GM23338 (cell line): Measurements from ENCODE around the gene TEX51. TPM values are rescaled to one million over a fixed set of nuclear protein-coding genes. Genes with fewer than 3 reads are reported as not detected.

Experiments used
- ATAC-seq: fragments of 200-7000 bp; cut with Tn5 transposase; 3 replicates; pipeline ENCODE4 v1.9.1; 2020
- DNase-seq: peaks from one replicate; pipeline ENCODE4 v3.0.0-alpha.2; 2015; ENCODE audit warnings: low spot score
- H2AFZ ChIP-seq: fragments of 200-600 bp; sonication (generic); 2 replicates; pipeline ENCODE4 v1.8.0; 2016; ENCODE audit warnings: antibody characterized with exemption, mild to moderate bottlenecking, moderate library complexity
- H3F3A ChIP-seq: fragments of 200-600 bp; sonication (generic); replicated peaks from 2 replicates; pipeline ENCODE4 v1.8.0; 2017; ENCODE audit warnings: antibody characterized with exemption, mixed run types, low read depth
- H3K27ac ChIP-seq: fragments of 200-600 bp; sonication (generic); 2 replicates; pipeline ENCODE4 v1.6.1; 2016; ENCODE audit warnings: low read depth
- H3K27me3 ChIP-seq: fragments of 200-600 bp; sonication (generic); 2 replicates; pipeline ENCODE4 v1.8.0; 2016; ENCODE audit warnings: mild to moderate bottlenecking, mixed run types, moderate library complexity; ENCODE audit not compliant: insufficient read depth
- H3K36me3 ChIP-seq: fragments of 200-600 bp; sonication (generic); 2 replicates; pipeline ENCODE4 v1.8.0; 2016; ENCODE audit warnings: mild to moderate bottlenecking; ENCODE audit not compliant: insufficient read depth
- H3K4me1 ChIP-seq: fragments of 200-600 bp; sonication (generic); 2 replicates; pipeline ENCODE4 v1.8.0; 2016; ENCODE audit warnings: mild to moderate bottlenecking, moderate library complexity; ENCODE audit not compliant: insufficient read depth
- H3K4me2 ChIP-seq: fragments of 200-600 bp; sonication (generic); 2 replicates; pipeline ENCODE4 v1.7.1; 2017; ENCODE audit warnings: mixed run types
- H3K4me3 ChIP-seq: fragments of 200-600 bp; sonication (generic); 2 replicates; pipeline ENCODE4 v1.6.1; 2016; ENCODE audit warnings: mixed run types
- H3K79me2 ChIP-seq: fragments of 200-600 bp; sonication (generic); replicated peaks from 2 replicates; pipeline ENCODE4 v1.8.0; 2017; ENCODE audit warnings: mild to moderate bottlenecking; ENCODE audit not compliant: insufficient read depth
- H3K9me2 ChIP-seq: fragments of 200-600 bp; sonication (generic); 2 replicates; pipeline ENCODE4 v1.8.0; 2017; ENCODE audit not compliant: insufficient read depth
- H4K20me1 ChIP-seq: fragments of 200-600 bp; sonication (generic); replicated peaks from 2 replicates; pipeline ENCODE4 v1.8.0; 2017; ENCODE audit warnings: mild to moderate bottlenecking; ENCODE audit not compliant: insufficient read depth
- H3K27ac Mint-ChIP-seq: 2 replicates; pipeline ENCODE4 v1.8.0; 2020; ENCODE audit warnings: inconsistent platforms, mild to moderate bottlenecking, moderate library complexity, mixed read lengths
- H3K27me3 Mint-ChIP-seq: 3 replicates; pipeline ENCODE4 v1.8.0; 2022; ENCODE audit warnings: low read depth, mild to moderate bottlenecking, moderate library complexity, mixed read lengths, inconsistent platforms; ENCODE audit not compliant: insufficient read depth, poor library complexity
- H3K36me3 Mint-ChIP-seq: 3 replicates; pipeline ENCODE4 v1.8.0; 2021; ENCODE audit warnings: low read depth, mild to moderate bottlenecking, inconsistent platforms, moderate library complexity, mixed read lengths
- H3K4me1 Mint-ChIP-seq: 3 replicates; pipeline ENCODE4 v1.8.0; 2020; ENCODE audit warnings: mild to moderate bottlenecking, inconsistent platforms, mixed read lengths
- H3K4me3 Mint-ChIP-seq: 3 replicates; pipeline ENCODE4 v1.8.0; 2021; ENCODE audit warnings: moderate library complexity, mild to moderate bottlenecking, inconsistent platforms, mixed read lengths
- H3K9me3 Mint-ChIP-seq: 3 replicates; pipeline ENCODE4 v1.8.0; 2020; ENCODE audit warnings: moderate library complexity, mild to moderate bottlenecking, inconsistent platforms, mixed read lengths
- CREB1 ChIP-seq: fragments of 250-450 bp; sonication (Bioruptor Pico); IDR thresholded peaks from 2 replicates; pipeline ENCODE4 v1.5.0; 2020; ENCODE audit warnings: low read depth, mild to moderate bottlenecking, moderate library complexity
- EZH2 ChIP-seq: fragments of 200-600 bp; sonication (generic); IDR thresholded peaks from one replicate; pipeline ENCODE4 v1.8.0; 2017; ENCODE audit warnings: antibody characterized with exemption, mild to moderate bottlenecking, low read depth; ENCODE audit not compliant: unreplicated experiment
- EZH2phosphoT487 ChIP-seq: fragments of 200-600 bp; sonication (generic); IDR thresholded peaks from one replicate; pipeline ENCODE4 v1.8.1; 2018; ENCODE audit warnings: antibody characterized with exemption; ENCODE audit not compliant: unreplicated experiment
- JUNB ChIP-seq: IDR thresholded peaks from one replicate; pipeline ENCODE4 v1.6.1; 2016; ENCODE audit warnings: antibody characterized with exemption; ENCODE audit not compliant: unreplicated experiment
- NANOG ChIP-seq: IDR thresholded peaks from 2 replicates; pipeline ENCODE4 v1.6.1; 2016; ENCODE audit warnings: antibody characterized with exemption, borderline replicate concordance
- POLR2AphosphoS5 ChIP-seq: IDR thresholded peaks from 2 replicates; pipeline ENCODE4 v1.6.1; 2016; ENCODE audit warnings: antibody characterized with exemption, low read depth
- STAT1 ChIP-seq: IDR thresholded peaks from one replicate; pipeline ENCODE4 v1.6.1; 2016; ENCODE audit warnings: antibody characterized with exemption; ENCODE audit not compliant: unreplicated experiment
- ZNF114 ChIP-seq: fragments of 250-450 bp; sonication (Bioruptor Pico); IDR thresholded peaks from 2 replicates; pipeline ENCODE4 v1.5.0; 2020; ENCODE audit warnings: mild to moderate bottlenecking, moderate library complexity
- ZNF331 ChIP-seq: fragments of 250-450 bp; sonication (Bioruptor Pico); IDR thresholded peaks from 2 replicates; pipeline ENCODE4 v1.5.0; 2020; ENCODE audit warnings: low read depth, mild to moderate bottlenecking, moderate library complexity
- polyA plus RNA-seq: library from polyadenylated mRNA; unstranded; fragments of >200 nt; fragmentation: Nextera tagmentation; extraction: Ambion mirVana; gene quantifications from 2 replicates; pipeline ENCODE4 v1.2.1, GENCODE V29; 2016
- total RNA-seq: library from RNA; depleted of rRNA; stranded (reverse); fragments of >200 nt; shearing (Covaris generic); gene quantifications from 2 replicates; pipeline ENCODE4 v1.2.3, GENCODE V29; 2014
- TF ChIP-seq, protein P1 (sequence below): IDR thresholded peaks from 2 replicates; pipeline ENCODE4 v1.6.1; 2016; ENCODE audit warnings: antibody characterized with exemption
- TF ChIP-seq, protein P2 (sequence below), 2 experiments: fragments of 200-600 bp in 1 of 2; sonication (generic) in 1 of 2; conservative IDR thresholded peaks; 2 replicates each; pipeline versions ENCODE4 v1.5.1 to v1.6.1; 2016 to 2017; ENCODE audit warnings: antibody characterized with exemption in 2 of 2, low read depth in 2 of 2, mild to moderate bottlenecking in 2 of 2, moderate library complexity in 1 of 2
- TF ChIP-seq, protein P3 (sequence below): IDR thresholded peaks from one replicate; pipeline ENCODE4 v1.6.1; 2018; ENCODE audit warnings: antibody characterized with exemption; ENCODE audit not compliant: unreplicated experiment

Gene TEX51
- total and polyA plus RNA-seq, 2 experiments from 2014 or later = not detected

DNA sequence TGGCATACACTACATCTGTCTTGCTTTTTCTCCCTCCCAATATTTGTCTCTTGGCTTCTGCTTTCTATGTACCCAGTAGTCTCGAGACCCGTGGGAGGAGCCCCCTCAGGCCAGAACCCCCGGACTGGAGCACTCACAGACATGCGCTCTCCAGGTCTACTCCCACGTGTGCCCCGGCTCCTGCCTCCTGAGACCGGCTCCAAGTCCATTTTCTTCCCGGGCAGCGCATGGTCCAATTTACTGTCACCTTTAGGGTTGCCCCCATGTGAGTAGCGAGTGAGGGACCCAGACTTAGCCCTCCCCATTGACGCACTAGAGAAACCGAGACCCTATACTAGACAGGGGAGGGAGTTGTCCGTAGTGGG, 11.8 kb upstream of the TEX51 start (continued):
- TF ChIP-seq ZNF331 (no peak), POLR2AphosphoS5 (no peak), NANOG (no peak), CREB1 (CRISPR knock-in tag) (no peak), JUNB (no peak), STAT1 (no peak), ZNF114 (no peak)
- TF ChIP-seq, protein P1, sequence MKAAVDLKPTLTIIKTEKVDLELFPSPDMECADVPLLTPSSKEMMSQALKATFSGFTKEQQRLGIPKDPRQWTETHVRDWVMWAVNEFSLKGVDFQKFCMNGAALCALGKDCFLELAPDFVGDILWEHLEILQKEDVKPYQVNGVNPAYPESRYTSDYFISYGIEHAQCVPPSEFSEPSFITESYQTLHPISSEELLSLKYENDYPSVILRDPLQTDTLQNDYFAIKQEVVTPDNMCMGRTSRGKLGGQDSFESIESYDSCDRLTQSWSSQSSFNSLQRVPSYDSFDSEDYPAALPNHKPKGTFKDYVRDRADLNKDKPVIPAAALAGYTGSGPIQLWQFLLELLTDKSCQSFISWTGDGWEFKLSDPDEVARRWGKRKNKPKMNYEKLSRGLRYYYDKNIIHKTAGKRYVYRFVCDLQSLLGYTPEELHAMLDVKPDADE = no peak

DNA sequence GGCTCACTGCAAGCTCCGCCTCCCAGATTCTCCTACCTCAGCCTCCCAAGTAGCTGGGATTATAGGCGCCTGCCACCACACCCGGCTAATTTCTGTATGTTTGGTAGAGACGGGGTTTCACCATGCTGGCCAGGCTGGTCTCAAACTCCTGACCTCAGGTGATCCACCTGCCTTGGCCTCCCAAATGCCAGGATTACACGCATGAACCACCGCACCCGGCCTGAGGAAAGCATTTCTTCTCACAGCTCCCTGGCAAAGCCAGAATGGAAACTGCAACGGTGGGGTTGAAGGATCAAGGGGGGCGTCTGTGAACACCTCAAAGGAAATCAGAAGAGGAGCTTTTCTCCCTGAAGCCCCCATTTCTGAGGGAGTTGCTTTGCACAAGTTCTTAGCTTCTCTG, 11.2 kb upstream of the TEX51 start:
- no peak for ATAC-seq
- Histone ChIP-seq H2AFZ (no peak overlapping the region), H3K27ac (no peak overlapping the region), H3K4me2 (no peak overlapping the region), H3K4me3 (no peak overlapping the region), H3K27me3 (peaks cover 6% of the 10 kb centered on the region; the same call in 1 of the 2 replicates), H3K4me1 (no peaks in the 10 kb centered on the region), H3K79me2 (no peaks in the 10 kb centered on the region), H3K36me3 (no peaks in the 10 kb centered on the region), H3F3A (no peaks in the 10 kb centered on the region), H3K9me2 (no peaks in the 10 kb centered on the region), H4K20me1 (no peaks in the 10 kb centered on the region)
- H3K4me1 Mint-ChIP-seq = peaks cover 4% of the 10 kb centered on the region; the same call in 1 of the 3 replicates
- H3K36me3 Mint-ChIP-seq = no peaks in the 10 kb centered on the region
- H3K9me3 Mint-ChIP-seq = no peaks in the 10 kb centered on the region
- H3K4me3 Mint-ChIP-seq = no peak overlapping the region
- TF ChIP-seq, protein P2, sequence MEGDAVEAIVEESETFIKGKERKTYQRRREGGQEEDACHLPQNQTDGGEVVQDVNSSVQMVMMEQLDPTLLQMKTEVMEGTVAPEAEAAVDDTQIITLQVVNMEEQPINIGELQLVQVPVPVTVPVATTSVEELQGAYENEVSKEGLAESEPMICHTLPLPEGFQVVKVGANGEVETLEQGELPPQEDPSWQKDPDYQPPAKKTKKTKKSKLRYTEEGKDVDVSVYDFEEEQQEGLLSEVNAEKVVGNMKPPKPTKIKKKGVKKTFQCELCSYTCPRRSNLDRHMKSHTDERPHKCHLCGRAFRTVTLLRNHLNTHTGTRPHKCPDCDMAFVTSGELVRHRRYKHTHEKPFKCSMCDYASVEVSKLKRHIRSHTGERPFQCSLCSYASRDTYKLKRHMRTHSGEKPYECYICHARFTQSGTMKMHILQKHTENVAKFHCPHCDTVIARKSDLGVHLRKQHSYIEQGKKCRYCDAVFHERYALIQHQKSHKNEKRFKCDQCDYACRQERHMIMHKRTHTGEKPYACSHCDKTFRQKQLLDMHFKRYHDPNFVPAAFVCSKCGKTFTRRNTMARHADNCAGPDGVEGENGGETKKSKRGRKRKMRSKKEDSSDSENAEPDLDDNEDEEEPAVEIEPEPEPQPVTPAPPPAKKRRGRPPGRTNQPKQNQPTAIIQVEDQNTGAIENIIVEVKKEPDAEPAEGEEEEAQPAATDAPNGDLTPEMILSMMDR (conservative IDR thresholded peaks at IDR 0.05; ENCODE audit: low read depth in 2 of 2) = no peak
- H3K27ac Mint-ChIP-seq = no peak overlapping the region
- peaks cover 6% of the 10 kb centered on the region for H3K27me3 Mint-ChIP-seq
- no peak for DNase-seq

DNA sequence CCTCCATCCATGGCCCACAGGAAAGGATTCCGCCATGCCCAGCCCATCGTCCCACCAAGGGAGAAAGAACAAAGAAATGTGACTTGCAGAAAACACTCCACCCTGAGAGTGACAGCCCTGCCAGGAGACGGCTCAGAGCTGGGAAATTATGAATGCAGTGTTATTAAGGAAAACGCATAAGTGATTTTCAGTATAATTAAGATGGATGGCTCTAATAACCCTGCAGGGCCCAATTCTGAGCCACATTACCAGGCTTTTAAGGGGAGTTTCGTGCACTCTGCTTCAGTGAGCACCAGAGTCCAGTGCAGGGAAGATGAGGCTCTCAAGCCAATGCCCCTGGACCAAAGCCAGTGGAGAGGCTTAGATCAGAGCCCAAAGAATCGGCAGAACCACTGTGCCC, 10.6 kb upstream of the TEX51 start:
- ATAC-seq (no peak), DNase-seq (no peak)
- Histone ChIP-seq H3K27me3 (peaks cover 6% of the 10 kb centered on the region; the same call in 1 of the 2 replicates), H3K4me3 (no peak overlapping the region), H3K27ac (no peak overlapping the region), H3K79me2 (no peaks in the 10 kb centered on the region), H3K36me3 (no peaks in the 10 kb centered on the region), H2AFZ (no peak overlapping the region), H3F3A (no peaks in the 10 kb centered on the region), H3K9me2 (no peaks in the 10 kb centered on the region), H3K4me2 (no peak overlapping the region), H4K20me1 (no peaks in the 10 kb centered on the region), H3K4me1 (no peaks in the 10 kb centered on the region)
- H3K36me3 Mint-ChIP-seq = no peaks in the 10 kb centered on the region
- H3K27ac Mint-ChIP-seq = no peak overlapping the region
- peaks cover 8% of the 10 kb centered on the region for H3K27me3 Mint-ChIP-seq
- H3K4me3 Mint-ChIP-seq = no peak overlapping the region
- H3K9me3 Mint-ChIP-seq = no peaks in the 10 kb centered on the region
- H3K4me1 Mint-ChIP-seq = peaks cover 4% of the 10 kb centered on the region; the same call in 1 of the 3 replicates
- no peak for TF ChIP-seq NANOG
- no peak for TF ChIP-seq EZH2
- TF ChIP-seq EZH2phosphoT487 = no peak
- TF ChIP-seq, protein P1 = no peak
- TF ChIP-seq, protein P3, sequence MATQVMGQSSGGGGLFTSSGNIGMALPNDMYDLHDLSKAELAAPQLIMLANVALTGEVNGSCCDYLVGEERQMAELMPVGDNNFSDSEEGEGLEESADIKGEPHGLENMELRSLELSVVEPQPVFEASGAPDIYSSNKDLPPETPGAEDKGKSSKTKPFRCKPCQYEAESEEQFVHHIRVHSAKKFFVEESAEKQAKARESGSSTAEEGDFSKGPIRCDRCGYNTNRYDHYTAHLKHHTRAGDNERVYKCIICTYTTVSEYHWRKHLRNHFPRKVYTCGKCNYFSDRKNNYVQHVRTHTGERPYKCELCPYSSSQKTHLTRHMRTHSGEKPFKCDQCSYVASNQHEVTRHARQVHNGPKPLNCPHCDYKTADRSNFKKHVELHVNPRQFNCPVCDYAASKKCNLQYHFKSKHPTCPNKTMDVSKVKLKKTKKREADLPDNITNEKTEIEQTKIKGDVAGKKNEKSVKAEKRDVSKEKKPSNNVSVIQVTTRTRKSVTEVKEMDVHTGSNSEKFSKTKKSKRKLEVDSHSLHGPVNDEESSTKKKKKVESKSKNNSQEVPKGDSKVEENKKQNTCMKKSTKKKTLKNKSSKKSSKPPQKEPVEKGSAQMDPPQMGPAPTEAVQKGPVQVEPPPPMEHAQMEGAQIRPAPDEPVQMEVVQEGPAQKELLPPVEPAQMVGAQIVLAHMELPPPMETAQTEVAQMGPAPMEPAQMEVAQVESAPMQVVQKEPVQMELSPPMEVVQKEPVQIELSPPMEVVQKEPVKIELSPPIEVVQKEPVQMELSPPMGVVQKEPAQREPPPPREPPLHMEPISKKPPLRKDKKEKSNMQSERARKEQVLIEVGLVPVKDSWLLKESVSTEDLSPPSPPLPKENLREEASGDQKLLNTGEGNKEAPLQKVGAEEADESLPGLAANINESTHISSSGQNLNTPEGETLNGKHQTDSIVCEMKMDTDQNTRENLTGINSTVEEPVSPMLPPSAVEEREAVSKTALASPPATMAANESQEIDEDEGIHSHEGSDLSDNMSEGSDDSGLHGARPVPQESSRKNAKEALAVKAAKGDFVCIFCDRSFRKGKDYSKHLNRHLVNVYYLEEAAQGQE = no peak
